ENCODE data around the gene POLR2E.

The POLR2E gene

GRCh38 chr19:1093330-1093729 is 1.8 kb downstream of the POLR2E start:
- no peak for DNase-seq

- DNase-seq = no peak
Observed at GRCh38 chr19:1091544-1092175, 3.5 kb downstream of the POLR2E start.

- no peak for DNase-seq
Observed at GRCh38 chr19:1090731-1091543, 4.2 kb downstream of the POLR2E start.

- DNase-seq = no peak
Observed at GRCh38 chr19:1089891-1090290, 5.3 kb downstream of the POLR2E start.

- DNase-seq = no peak
Observed at GRCh38 chr19:1089126-1089771, 5.9 kb downstream of the POLR2E start.

- no peak for DNase-seq
Observed at GRCh38 chr19:1088416-1089010, 6.7 kb downstream of the POLR2E start.

GRCh38 chr19:1087813-1088415 is 7.3 kb downstream of the POLR2E start:
- no peak for DNase-seq

GRCh38 chr19:1086613-1087012 is 8.6 kb downstream of the POLR2E start:
- no peak for DNase-seq

- no peak for DNase-seq
Observed at GRCh38 chr19:1085676-1086442, 9.3 kb downstream of the POLR2E start.

GRCh38 chr19:1085053-1085658 is 10.0 kb downstream of the POLR2E start:
- DNase-seq = no peak

GRCh38 chr19:1084024-1084868 is 10.9 kb downstream of the POLR2E start:
- DNase-seq = no peak

- DNase-seq = no peak
Observed at GRCh38 chr19:1082928-1083816, 12.0 kb downstream of the POLR2E start.

GRCh38 chr19:1082165-1082927 is 12.8 kb downstream of the POLR2E start:
- peak; percentile 86 for DNase-seq

- no peak for DNase-seq
Observed at GRCh38 chr19:1081301-1082164, 13.6 kb downstream of the POLR2E start.

GRCh38 chr19:1080360-1081161 is 14.6 kb downstream of the POLR2E start:
- no peak for DNase-seq

GRCh38 chr19:1079566-1080111 is 15.5 kb downstream of the POLR2E start:
- DNase-seq = no peak

- DNase-seq = no peak
Observed at GRCh38 chr19:1076951-1077350, 18.2 kb downstream of the POLR2E start.
